Urothelium cell line (cell line): ENCODE data around the gene ATP2C1.
"Not testable (repeated sequence)": the region's sequence is repeated elsewhere in the genome, so short reads cannot be mapped to it uniquely, and the experiment has no call there.

ENCODE experiments used
- DNase-seq: peaks from one replicate; pipeline ENCODE4 v3.0.0; 2011; ENCODE audit warnings: low spot score, mixed read lengths
- FAIRE-seq: peaks from 2 replicates; lab custom pipeline; 2011; peaks lifted over from hg19 to GRCh38; lab: Jason Lieb, UNC

ATP2C1 gene

GRCh38 chr3:130934442-130935089 lies 40.7 kb downstream of the ATP2C1 start:
- no peak for DNase-seq
- FAIRE-seq = no peak

- FAIRE-seq (no peak), DNase-seq (no peak)
These were observed 42.0 kb downstream of the ATP2C1 start for GRCh38 chr3:130935761-130936492.

GRCh38 chr3:130939753-130940152 lies 45.9 kb downstream of the ATP2C1 start:
- DNase-seq (no peak), FAIRE-seq (no peak)

- FAIRE-seq = no peak
- no peak for DNase-seq
These were observed 47.9 kb downstream of the ATP2C1 start for GRCh38 chr3:130941793-130942192.

GRCh38 chr3:130946882-130947281 lies 53.0 kb downstream of the ATP2C1 start:
- no peak for FAIRE-seq

GRCh38 chr3:130948001-130948773 lies 54.3 kb downstream of the ATP2C1 start:
- FAIRE-seq (no peak), DNase-seq (no peak)

More at GRCh38 chr3:130946882-130947281, 53.0 kb downstream of the ATP2C1 start:
- no peak for DNase-seq

- no peak for FAIRE-seq
- DNase-seq = no peak
These were observed 55.0 kb downstream of the ATP2C1 start for GRCh38 chr3:130948929-130949328.

GRCh38 chr3:130950124-130950523 lies 56.2 kb downstream of the ATP2C1 start:
- FAIRE-seq (no peak), DNase-seq (no peak)

- DNase-seq (no peak), FAIRE-seq (no peak)
These were observed 56.8 kb downstream of the ATP2C1 start for GRCh38 chr3:130950641-130951040.

GRCh38 chr3:130955481-130955880 lies 61.6 kb downstream of the ATP2C1 start:
- FAIRE-seq (no peak), DNase-seq (no peak)

GRCh38 chr3:130956281-130956680 lies 62.4 kb downstream of the ATP2C1 start:
- no peak for FAIRE-seq
- no peak for DNase-seq

- DNase-seq (no peak), FAIRE-seq (no peak)
These were observed 62.8 kb downstream of the ATP2C1 start for GRCh38 chr3:130956721-130957120.

GRCh38 chr3:130960139-130960795 lies 66.4 kb downstream of the ATP2C1 start:
- FAIRE-seq (no peak), DNase-seq (no peak)

GRCh38 chr3:130961458-130961857 lies 67.6 kb downstream of the ATP2C1 start:
- FAIRE-seq (no peak), DNase-seq (no peak)

GRCh38 chr3:130963444-130963843 lies 69.6 kb downstream of the ATP2C1 start:
- FAIRE-seq (peak; percentile 17), DNase-seq (no peak)

- DNase-seq = peak; percentile 62
These were observed 70.0 kb downstream of the ATP2C1 start for GRCh38 chr3:130963878-130964277.

GRCh38 chr3:130967281-130967680 lies 73.4 kb downstream of the ATP2C1 start:
- DNase-seq (no peak), FAIRE-seq (no peak)

More at GRCh38 chr3:130963878-130964277, 70.0 kb downstream of the ATP2C1 start:
- FAIRE-seq = no peak

- no peak for DNase-seq
- FAIRE-seq = no peak
These were observed 74.3 kb downstream of the ATP2C1 start for GRCh38 chr3:130968221-130968620.

GRCh38 chr3:130969621-130970020 lies 75.7 kb downstream of the ATP2C1 start:
- no peak for DNase-seq
- FAIRE-seq = no peak

- FAIRE-seq = no peak
- no peak for DNase-seq
These were observed 77.3 kb downstream of the ATP2C1 start for GRCh38 chr3:130971208-130971607.

- DNase-seq, FAIRE-seq: not testable (repeated sequence)
These were observed 78.7 kb downstream of the ATP2C1 start for GRCh38 chr3:130972592-130972991.
